ENCODE data around the gene COQ7.

Gene COQ7

DNA sequence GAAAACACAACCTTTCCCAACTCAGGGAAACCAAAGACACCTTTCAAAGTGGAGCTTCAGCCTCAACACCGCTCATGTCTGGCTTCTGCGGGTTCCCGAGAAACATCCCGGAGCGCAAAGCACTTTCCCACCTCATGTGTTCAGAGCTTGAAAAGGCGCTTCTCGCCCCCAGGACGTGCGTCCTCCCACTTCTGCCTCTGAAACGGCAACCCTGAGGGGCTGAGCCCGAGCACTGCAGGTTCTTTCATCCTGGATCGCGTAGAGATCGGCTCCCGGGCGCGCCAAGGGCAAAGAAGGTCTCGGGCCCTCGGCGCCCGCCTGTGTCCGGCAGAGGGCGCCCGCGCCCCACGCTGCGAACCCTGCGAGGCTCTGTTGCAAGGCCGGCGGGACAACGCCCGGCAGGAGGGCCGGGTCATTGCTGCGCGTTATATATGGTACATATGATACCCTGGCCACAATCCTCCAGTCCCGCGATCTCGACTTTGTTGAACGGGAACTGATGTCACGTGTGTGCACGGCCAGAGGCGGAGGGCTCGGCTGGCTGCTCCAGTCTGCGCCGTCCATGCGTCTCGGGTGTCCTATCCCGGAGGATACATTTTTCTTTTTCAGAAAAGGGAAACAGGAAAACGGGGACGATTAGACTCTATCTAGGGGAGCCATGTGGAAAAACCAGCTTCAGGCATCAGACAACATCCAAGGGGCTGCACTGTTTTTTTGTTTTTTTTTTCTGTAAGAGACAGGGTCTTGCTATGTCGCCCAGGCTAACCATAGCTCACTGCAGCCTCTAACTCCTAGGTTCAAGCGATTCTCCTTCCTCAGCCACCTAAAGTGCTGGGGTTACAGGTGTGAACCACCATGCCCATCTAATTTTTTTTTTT lies 19.1 kb downstream of the COQ7 start:
- DNase-seq, result peak in 57 of 58 donors; percentile 15 to 89 (median 68)

DNA sequence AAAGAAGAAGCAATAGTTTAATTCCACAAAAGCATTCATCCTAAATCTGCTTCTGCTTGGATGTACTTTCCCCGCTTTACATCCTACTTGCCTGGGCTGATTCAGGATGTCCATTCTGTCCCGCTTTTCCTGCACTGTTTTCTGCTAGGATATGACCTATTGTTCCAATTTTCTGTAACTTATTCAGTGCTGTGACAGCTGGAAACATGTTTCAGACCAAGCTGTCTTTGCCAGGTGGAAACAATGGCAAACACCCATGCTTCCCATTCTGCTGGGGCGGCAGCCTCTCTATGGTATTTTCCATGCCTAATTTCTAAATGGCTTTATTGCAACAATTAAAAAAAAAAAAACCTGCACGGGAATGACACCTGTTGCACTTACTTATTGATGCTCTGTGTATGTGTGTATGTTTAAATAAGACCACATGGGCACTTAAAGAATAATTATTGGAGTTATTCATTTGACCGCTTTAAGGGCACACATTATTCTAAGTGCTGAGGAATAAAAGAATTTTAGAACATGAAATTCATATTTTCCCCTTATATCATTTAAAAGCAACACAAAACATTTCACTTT lies 21.0 kb downstream of the COQ7 start:
- no peak for DNase-seq

DNA sequence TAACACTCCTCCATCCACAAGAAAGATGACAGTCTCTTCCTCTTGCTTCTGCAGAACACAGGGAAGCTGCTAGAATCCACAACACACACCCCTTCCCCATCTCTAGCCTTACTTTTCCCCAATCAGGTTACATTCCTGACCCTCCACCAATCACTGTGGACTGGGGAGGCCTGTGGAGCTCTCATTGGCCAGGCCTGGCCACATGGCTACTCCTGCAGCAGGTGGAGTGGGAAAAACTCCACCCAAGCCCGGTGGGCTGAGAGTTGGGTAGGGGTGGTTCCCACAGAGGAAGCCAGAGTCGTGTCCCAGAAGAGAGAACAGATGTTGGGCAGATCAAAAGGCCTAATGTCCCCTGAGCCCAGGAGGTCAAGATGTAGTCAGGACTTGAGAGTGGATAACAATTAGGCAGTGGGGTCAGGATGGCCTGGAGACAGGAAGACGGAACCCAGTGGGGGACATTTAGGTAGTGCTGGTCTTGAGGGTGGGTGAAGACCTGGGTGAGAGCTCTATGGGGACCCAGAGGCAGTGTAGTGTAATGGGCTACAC lies 22.1 kb downstream of the COQ7 start:
- DNase-seq, result no peak

DNA sequence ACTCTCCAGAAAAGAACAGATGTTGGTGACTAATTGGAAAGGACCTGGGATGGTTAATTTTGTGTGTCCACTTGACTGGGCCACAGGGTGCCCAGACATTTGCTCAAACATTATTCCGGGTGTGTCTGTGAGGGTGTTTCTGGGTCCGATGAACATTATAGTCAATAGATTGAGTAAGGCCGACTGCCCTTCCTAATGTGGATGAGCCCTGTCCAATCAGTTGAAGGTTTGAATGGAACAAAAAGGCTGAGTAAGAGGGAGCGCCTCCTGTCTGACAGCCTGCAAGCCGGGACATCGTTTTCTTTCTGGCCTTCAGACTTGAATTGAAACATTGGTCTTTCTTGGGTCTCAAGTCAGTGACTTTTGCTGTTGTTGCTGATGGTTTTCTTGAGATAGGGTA lies 23.5 kb downstream of the COQ7 start:
- no peak for DNase-seq

DNA sequence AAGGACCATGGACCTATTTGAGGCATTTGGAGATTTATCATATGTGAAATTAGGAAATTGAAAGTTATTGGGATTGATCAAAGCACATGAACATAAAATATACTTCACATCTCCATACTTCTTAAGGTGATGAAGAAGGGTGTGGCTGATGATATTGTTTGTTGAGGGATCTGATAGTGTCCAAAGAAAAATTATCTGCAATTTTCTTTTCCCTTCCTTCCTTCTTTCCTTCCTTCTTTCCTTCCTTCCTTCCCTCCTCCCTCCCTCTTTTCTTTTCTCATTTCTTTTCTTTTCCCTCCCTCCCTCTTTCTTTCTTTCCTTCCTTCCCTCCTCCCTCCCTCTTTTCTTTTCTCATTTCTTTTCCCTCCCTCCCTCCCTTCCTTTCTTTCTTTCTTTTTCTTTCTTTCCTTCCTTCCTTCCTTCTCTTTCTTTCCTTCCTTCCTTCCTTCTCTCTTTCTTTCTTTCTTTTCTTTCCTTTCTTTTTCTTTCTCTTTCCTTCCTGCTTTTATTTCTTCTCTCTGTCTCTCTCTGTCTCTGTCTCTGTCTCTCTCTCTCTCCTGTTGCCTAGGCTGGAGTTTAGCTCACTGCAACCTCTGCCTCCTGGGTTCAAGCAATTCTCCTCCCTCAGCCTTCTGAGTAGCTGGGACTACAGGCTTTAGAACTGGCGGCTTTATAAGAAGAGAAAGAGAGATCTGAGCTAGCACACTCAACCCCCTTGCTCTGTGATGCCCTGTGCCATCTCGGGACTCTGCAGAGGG lies 25.4 kb downstream of the COQ7 start:
- DNase-seq, result no peak

DNA sequence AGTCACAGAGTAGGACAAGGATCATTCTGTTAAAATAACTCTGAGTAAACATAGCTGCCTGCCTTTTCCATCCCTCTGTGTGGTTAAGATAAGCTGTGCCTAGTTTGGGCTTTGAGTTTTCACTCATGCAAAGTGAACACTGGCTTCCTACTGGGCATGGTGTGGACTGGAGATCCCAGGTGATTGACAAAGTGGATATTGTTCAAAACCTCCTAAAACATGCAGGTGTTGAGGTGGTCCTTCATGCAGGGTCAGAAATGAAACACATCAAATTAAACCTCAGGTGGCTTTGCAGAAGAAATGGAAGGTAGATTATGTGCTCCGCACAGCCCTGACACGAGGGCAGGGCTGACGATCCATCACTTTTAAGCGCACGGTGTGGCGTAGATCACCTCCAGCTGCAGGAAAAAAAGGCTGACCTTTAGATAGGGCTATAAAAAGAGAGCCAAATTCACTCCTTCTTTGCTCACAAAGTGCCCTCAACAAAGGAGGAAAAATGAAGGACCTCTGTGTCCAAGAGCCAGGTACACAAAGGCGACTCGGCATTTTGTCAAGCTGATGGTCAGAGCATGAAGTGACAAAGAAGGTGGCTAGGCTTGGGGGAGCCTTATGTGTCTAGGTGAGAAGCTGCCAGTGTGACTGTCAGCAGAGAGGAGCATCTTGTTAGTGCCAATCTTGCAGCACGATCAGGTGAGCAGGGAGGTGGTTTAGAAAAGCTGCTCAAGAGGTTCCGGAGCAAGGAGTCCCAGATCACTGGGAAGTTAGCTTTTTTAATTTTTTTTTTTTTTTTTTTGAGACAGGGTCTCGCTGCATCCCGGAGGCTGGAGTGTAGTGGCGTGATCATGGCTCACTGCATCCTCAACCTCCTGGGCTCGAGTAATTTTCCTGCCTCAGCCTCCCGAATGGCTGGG lies 26.5 kb downstream of the COQ7 start:
- no peak for DNase-seq

DNA sequence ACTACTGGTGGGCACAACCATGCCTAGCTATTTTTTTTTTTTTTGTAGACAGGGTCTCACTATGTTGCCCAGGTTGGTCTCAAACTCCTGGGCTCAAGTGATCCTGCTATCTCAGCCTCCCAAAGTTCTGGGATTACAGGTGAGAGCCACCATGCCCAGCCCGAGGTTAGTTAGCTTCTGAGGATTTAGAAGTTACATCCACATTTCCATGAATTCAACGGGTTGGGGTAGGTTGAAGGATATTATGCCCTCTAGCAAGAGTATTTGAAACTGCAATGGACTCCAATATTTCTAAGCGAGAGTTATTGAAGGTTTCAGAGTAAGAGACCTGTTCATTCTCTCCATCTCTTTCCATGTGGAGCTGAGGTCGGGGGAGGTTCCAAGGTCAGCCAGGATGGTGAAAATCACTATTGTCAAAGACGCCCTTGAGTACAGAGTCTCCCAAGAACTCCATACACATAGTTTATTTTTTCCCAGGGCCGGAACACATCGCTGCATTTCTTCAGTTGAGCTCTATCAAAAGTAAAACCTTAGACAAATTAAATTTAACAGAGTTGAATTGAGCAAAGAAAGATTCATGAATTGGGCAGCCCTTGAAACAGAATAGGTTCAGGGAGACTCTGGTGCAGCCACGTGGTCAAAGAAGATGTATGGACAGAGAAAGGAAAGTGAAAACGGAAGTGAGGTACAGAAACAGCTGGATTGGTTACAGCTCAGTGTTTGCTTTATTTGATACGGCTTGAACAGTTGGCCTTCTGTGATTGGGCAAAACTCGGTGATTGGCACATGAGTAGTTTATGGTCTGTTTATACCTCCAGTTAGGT lies 27.3 kb downstream of the COQ7 start:
- no peak for DNase-seq

DNA sequence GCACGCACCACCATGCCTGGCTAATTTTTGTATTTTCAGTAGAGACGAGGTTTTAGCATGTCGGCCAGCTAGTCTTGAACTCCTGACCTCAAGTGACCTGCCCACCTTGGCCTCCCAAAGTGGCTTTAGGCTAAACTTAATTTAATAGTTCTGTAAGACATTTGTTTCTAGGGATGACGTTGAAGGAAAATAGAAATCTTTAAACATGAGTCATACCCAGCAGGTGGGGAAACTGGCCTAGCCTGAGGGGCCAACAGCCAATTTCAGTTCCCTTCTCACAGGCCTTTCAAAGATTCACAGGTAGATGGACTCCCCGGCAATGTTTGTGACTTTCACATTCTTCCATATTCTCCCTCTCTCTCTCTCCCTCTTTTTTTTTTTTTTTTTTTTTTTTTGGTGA lies 28.2 kb downstream of the COQ7 start:
- no peak for DNase-seq

DNA sequence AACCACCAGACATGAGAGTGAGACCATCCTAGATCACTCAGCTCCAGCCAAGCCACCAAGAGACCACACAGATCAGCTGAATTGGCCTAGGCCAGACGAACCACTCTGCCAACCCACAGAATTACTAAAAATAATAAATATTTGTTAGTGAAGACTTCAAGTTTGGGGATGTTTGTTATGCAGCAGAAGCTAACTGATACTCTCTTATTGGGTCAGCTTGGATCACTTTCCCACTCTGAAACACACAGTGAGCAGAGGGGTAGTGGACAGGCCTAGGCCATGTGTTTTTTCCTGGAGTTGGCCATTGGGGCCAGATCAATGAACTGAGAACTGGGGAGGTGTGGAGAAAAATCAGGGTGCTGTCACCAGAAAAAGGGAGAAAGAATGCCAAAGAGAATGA lies 30.8 kb downstream of the COQ7 start:
- DNase-seq, result no peak

DNA sequence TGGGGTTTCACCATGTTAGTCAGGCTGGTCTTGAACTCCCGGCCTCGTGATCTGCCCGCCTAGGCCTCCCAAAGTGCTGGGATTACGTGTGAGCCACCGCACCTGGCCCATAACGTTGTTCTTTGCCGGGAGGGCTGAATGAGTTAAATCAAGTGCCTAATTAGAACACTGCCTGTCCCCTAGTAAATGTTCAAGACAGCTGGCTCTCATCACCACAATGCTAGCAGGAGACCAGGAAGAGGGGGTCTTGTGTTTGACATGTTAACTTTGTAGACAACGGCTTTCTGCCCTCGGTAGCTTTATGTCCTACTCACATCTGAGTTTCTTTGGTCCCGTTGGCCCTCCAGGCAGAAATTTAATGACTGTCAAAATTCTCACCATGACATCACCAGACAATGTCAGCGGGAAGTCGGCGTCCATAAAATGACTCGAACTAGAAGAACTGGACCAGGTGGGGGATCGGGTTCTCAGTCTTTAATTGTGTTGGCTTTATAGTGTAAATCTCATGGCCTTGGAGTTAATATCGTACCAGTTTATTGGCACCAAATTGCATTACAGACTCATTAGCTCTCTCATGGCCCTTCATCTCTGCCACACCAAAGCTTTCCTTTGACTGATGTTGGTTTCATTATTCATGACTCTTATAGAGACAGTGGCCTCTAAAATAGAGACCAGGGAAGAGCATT lies 34.9 kb downstream of the COQ7 start:
- no peak for DNase-seq

DNA sequence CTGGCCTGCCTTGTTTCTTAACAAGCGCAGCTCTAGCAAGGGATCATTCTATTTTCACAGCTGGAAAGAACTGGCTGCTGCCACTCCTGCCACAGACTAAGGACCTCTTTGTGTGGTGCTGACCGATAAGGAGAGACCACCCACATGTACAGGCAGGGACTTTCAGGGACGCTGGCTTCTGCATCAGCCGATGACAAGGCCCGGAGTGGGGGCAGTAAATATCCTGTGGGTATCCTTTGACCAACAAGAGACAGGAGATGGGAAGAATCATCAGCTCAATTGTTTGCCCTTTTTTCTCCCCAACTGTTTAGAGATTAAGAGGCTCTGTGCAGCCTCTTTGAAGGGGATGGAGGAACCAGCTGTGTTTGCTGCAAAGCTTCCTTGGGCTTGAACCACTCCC lies 37.2 kb downstream of the COQ7 start:
- no peak for DNase-seq

DNA sequence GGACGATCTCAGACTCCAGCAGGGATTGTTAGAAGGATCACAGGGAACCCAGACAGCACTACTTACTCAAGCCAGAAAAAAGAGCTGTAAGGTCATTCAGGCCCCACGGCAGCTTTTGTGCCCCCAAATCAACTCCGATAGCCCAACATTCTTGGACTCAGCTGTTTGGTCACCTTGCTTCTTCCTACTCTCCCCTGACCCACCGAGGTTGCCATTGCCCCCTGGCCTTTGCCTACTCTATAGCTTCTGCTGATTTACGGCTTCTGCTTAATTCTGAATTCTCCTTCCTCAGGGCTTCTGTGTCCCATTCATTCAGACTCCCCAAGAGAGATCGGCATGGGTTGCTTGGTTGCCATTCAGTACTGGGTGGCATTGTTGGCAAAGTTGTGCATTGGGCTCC lies 37.7 kb downstream of the COQ7 start:
- DNase-seq, result no peak

DNA sequence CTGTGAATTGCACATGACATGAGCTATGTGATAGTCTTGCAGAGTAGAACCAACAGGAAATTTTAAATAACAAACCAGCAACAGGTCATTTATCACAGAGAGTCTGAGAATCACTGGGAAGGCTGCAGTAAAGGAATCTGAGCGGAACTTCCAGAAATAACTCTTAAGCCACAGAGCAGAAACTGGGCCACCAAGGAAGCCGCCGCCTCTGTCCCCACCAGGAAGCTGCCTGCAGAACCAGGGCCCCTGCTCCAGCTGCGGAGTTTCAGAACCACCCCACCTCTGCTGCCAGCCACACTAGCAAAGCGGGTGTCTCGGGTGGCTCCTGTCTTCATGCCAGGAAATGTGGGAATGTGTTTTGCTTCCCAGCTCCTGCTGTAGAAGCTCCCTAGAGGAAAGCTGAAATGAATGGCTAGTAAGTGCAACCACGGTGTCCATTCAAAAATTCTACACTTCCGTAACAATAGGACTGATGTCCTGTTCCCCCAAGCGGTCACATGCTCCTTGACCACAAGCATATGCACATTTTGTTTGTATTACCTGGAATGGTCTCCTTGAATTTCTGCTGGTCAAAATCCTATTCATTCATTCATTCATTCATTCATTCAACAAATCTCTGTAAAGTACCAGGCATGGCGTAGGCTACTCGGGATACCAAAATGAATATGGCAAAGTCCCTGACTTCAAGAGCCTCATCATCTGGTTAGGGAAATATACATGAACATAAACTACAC lies 38.6 kb downstream of the COQ7 start:
- DNase-seq, result peak in 8 of 58 donors; percentile 6 to 23 (median 16)

DNA sequence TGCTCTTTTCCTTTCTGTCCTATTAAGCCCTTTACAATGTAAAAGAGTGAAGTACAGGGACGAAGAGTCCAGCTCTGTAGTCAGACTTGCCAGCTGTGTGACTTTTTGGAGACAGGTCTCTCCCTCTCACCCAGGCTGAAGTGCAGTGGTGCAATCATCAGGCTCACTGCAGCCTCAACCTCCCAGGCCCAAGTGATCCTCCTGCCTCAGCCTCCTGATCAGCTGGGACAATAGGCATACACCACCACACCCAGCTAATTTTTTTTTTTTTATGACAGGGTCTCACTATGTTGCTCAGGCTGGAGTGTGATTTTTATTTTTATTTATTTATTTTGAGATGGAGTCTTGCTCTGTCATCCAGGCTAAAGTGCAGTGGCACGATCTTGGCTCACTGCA lies 39.2 kb downstream of the COQ7 start:
- DNase-seq, result no peak

DNA sequence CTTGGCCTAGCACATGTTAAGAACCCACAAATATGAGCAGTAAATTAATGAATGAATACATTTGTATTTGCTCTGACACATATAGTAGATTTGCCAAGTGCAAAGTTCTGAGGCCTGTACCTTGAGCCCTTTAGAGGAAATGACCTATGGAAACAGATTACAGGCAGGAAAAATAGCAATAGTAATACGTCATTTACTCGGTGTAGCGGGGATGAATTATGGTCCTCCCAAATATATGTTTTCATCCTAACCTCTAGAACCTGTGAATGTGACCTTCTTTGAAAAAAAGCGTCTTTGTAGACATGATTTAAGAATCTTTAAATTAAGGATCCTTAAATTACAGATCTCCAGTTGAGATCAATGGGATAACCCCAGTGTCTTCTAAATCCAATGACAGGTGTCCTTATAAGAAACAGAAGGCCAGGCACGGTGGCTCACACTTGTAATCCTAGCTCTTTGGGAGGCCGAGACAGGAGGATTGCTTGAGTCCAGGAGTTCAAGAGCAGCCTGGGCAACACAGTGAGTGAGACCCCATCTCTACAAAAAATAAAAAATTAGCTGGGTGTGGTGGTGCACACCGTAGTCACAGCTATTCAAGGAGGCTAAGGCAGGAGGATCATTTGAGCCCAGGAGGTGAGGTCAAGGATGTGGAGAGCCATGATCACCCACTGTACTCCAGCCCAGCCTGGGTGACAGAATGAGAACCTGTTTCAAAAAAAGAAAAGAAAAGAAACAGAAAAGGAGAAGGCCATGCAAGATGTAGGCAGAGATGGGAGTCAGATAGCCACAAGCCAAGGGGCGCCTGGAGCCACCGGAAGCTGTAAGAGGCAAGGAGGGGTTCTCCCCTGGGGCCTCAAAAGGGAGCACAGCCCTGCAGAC lies 41.2 kb downstream of the COQ7 start:
- no peak for DNase-seq

DNA sequence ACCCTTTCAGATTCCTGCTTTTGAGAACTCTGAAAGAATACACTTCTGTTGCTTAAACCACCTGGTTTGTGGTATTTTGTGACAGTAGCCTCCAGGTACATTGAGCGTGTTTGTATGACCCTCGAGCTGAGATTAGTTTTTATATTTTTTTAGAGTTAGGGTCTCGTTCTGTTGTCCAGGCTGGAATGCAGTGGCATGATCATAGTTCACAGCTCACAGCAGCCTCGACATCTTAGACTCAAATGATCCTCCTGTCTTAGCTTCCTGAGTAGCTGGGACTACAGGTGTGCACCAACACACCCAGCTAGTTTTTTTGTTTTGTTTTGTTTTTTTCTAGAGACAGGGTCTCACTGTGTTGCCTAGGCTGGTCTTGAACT lies 41.9 kb downstream of the COQ7 start:
- DNase-seq, result no peak

DNA sequence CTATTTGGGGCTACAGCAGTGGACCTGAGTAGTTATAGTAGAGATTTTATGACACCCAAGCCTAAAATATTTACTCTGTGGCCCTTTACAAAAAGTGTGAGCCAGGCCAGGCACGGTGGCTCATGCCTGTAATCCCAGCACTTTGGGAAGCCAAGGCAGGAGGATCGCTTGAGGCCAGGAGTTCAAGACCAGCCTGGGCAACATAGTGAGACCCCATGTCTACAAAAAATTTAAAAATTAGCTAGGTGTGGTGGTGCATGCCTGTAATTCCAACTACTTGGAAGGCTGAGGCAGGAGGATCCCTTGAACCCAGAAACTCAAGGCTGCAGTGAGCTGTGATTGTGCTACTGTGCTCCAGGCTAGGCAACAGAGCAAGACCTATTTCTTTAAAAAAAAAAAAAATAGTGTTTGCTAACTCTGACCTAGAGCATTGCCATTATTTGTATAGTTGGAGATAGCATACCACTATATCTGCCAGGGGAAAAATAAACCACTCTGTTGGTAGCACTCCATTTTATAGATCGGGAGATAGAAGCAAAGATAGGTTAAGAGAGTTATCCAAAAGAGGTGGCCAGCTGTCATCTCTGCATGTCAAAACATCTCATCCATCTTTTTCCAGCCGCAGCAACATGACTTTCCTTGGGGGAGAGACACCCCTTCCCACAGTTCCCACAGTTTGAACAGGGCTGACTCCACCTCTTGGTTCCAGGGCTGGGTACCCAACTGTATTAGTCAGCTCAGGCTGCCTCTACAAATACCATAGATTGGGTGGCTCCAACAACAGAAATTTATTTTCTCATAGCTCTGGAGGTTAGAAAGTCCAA lies 43.3 kb downstream of the COQ7 start:
- no peak for DNase-seq

Measured in anterior cingulate cortex (tissue), 58 donors.